SK-MEL-5 (cell line): ENCODE data around the gene CATSPERZ. TPM values are rescaled to one million over a fixed set of nuclear protein-coding genes. Genes with fewer than 3 reads are reported as not detected.
A peak's percentile ranks its signal among the peaks of the same experiment; 100 is the strongest.

Experiments used
- DNase-seq: peaks from one replicate; pipeline ENCODE4 v3.0.0-alpha.2; 2016; ENCODE audit warnings: low read depth, low spot score
- in situ Hi-C: cut with HindIII; loops from 2 replicates; pipeline ENCODE4 v1.10.0; 2016; ENCODE audit warnings: low sequenced_read_pairs, high pct_unique_total_duplicates, low pct_unique_long_range_greater_than_20kb
- total RNA-seq: library from RNA; depleted of rRNA; stranded (reverse); fragments of >200 nt; shearing (Covaris generic); gene quantifications from 2 replicates; pipeline ENCODE4 v1.2.3, GENCODE V29; 2014

The CATSPERZ gene
- total RNA-seq, 1 experiment from 2014 or later: 0.45 TPM

- in situ Hi-C loops: no loop called here
- no peak for DNase-seq
Measured at GRCh38 chr11:64278576-64279190, 21.5 kb upstream of the CATSPERZ start.

GRCh38 chr11:64281957-64282770 lies 18.0 kb upstream of the CATSPERZ start:
- no peak for DNase-seq
- in situ Hi-C loops: no loop called here

DNA sequence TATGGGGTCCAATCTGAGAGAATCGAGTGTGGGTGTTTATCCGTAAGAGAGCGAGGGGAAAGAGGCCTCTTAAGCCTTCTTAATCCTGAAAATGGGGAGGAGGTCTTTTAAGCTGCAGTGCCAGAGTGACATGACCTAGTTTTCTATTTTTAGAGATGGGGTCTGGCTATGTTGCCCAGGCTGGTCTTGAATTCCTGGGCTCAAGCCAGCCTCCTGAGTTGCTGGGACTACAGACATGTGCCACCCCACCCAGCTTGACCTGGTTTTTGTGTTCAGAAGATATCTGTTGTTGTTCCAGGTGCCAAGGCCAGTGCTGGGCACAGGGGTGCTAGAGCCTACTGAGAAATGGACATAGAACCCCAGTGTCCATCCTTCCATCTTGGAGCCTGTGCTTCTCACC lies 17.1 kb upstream of the CATSPERZ start:
- DNase-seq: no peak
- in situ Hi-C loops: no loop called here

DNA sequence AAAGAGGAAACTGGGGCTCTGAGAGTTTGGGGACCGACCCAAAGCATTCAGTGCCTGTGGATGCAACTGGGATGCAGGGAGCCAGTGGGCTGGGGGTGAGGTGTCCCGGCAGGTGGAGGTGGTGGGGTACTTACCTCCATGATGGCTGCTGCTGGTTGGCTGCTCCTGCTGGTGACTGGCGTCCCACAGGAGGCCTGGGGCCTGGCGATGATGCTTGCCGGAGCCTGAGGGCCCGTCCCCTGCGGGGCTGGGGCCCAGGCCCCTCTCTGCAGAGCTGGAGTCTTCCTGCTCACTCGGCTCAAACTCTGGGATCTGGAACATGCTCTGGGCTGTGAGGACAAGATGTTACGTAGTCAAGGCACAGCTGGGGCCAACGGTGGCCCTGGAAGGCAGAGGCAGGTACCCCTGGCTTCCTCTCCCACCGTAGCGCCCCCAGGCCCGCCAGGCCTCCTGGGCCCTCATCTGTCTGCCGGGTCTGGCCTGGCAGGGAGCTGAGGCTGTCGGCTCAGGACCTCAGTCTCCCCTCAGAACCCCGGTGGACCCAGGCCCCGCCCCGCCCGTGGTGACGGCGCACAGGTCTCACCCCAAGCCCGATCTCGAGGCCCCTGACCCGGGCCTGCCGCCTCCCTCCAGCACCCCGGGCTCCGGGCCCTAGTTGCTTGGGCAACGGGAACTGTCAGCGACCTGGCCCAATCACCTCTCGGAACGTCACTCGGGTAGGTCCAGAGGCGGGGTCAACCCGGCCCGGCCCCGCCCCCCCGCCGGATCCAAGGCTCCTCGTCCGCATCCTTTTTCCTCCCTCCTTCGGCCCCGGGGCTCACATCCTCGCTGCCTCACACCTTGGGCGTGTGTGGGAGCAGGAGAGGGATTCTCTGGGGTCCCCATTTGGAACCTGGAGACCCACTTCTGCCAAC lies 15.9 kb upstream of the CATSPERZ start, which contains the start of gene BAD:
TSS of gene BAD (minus strand) at position 618 of the 914 bp plus-strand sequence. CDS start at position 321, 297 bp downstream.
- DNase-seq: peak; percentile 87
- in situ Hi-C loops: no loop called here

- peak; percentile 58 for DNase-seq
- in situ Hi-C loops: no loop called here
Measured at GRCh38 chr11:64284962-64285884, 14.9 kb upstream of the CATSPERZ start, which contains the start of gene GPR137. TSS of gene GPR137 (plus strand) at chr11:64285848. CDS start at chr11:64286525, 677 bp downstream.

DNA sequence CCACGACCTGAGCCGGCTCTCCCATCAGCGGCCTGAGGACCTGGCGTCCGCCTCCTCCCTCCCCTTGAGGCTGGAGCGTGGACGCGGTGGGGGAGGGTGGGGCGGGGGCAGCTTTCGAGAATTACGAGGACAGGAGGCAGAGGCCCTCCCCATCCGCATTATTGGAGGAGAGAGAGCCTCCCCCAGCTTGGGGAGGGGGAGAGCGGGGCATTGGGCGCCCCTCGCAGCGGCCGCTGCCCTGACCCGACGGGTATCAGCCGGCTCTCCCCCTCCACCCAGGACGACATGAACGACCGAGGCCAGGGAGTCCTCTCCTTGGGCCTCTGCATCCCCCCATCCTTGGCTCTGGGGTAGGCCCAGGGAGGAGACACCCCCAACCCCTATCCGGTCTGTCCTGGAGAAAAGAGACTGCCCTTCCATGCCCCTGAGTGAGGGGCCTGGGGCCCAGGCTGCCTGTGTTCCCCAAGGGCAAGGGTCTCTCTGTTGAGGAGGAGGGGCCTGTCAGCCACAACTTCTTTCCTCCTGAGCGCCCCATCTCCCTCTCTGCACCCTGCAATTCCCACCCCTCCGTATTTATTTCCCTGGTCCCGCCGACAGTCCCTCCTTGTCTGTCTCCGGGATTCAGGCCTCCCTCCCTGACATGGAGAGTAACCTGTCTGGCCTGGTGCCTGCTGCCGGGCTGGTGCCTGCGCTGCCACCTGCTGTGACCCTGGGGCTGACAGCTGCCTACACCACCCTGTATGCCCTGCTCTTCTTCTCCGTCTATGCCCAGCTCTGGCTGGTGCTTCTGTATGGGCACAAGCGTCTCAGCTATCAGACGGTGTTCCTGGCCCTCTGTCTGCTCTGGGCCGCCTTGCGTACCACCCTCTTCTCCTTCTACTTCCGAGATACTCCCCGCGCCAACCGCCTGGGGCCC lies 14.0 kb upstream of the CATSPERZ start:
- DNase-seq: no peak
- in situ Hi-C loops: no loop called here

DNA sequence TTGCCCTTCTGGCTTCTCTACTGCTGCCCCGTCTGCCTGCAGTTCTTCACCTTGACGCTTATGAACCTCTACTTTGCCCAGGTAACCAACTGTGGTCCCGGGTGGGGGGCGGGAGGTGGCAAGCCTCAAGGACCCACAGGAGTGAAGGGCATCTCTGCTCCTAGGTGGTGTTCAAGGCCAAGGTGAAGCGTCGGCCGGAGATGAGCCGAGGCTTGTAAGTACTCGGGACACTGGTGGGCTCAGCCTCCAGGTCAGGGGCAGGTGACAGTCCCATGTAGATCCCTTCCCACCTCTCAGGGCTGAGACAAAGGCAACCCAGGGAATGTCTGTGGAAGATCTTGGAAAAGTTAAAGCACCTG lies 13.4 kb upstream of the CATSPERZ start:
- in situ Hi-C loops: no loop called here

DNA sequence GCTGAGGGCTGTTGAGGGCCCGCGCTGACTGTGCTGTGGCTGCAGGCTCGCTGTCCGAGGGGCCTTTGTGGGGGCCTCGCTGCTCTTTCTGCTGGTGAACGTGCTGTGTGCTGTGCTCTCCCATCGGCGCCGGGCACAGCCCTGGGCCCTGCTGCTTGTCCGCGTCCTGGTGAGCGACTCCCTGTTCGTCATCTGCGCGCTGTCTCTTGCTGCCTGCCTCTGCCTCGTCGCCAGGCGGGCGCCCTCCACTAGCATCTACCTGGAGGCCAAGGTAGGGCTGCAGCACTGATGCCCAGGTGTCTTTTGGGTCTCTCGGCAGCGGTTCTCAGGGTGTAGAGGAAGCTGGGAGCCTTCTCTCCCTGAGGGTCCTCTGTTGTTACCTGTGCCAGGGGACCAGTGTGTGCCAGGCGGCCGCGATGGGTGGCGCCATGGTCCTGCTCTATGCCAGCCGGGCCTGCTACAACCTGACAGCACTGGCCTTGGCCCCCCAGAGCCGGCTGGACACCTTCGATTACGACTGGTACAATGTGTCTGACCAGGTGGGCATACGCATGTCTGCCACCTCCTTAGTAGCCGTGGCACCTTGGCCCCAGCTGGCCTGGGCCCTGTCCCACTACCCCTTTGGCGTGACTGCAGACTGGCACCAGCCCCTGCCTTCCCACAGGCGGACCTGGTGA lies 12.3 kb upstream of the CATSPERZ start:
- in situ Hi-C loops: no loop called here
- DNase-seq: no peak

More for the DNA sequence above, 13.4 kb upstream of the CATSPERZ start:
- DNase-seq: no peak

GRCh38 chr11:64288353-64288750 lies 11.8 kb upstream of the CATSPERZ start:
- no peak for DNase-seq
- in situ Hi-C loops: no loop called here

- in situ Hi-C loops: no loop called here
- DNase-seq: no peak
Measured at GRCh38 chr11:64289002-64289564, 11.1 kb upstream of the CATSPERZ start.

GRCh38 chr11:64290352-64291261 lies 9.6 kb upstream of the CATSPERZ start:
- no peak for DNase-seq
- in situ Hi-C loops: no loop called here

DNA sequence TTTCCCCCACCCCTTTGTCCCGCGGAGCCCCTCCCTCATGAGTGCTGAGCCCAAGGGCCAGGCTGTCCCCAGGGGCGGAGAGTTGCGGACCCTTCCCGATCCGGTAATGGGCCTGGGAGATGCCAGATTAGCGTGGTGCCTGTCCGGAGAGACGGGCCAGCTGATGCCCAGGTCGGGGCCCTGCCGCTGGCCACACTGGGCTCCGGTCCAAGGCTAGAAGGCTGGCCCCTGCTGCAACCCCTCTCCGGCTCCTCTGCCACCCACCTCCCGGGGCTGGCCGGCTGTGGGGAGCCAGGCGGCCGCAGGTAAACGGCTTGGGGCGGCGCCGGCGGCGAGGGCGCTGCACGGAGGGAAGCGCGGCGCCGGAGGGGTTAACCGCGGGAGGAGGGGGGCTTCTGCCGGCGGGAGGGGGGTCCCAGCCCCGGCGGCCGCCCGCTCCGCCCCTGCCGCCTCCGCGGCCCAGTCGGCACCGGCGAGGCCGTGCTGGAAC lies 8.9 kb upstream of the CATSPERZ start, which contains the start of gene KCNK4:
TSS of gene KCNK4 (plus strand) at position 41 of the 490 bp plus-strand sequence. CDS start 1,717 bp downstream, outside the sequence.
- DNase-seq: no peak
- in situ Hi-C loops: no loop called here

DNA sequence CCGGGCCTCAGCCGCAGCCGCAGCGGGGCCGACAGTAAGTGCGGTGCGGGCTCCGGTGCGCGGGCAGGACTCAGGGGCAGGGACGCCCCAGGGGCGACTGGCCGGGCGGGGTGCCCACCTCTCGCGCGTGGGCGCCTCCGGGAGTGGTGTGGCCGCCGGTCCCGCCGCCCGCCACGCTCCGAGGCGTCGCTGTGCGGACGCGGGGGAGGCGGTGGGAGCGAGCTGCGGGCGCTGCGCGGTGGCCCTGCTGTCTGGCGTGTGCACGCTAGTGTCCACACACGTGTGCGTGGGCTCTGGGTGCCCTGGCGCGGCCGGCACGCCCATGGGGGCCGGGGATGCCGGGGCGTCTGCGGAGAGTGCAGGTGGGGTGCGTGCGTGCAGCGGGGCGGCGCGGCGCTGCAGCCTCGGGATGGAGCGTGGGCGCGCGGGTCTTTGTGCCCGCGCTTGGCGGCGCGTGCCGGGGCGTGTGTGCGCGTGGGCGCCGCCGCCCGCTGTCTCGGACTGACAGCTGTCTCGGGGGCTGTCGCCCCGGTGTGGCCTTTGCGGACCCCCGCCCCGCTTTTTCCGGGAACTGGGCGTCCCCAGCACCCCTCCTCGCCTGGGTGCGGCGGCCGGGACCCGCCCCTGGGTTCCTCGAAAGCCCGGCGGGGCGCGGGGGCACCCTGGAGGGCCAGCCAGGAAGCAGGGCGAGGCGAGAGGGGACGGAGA lies 8.3 kb upstream of the CATSPERZ start:
- no peak for DNase-seq
- in situ Hi-C loops: no loop called here
